ENCODE results near the gene PLXNA4.

Gene PLXNA4

GRCh38 chr7:132518839-132519173, 57.5 kb downstream of the PLXNA4 start:
- TF ChIP-seq POLR2AphosphoS5 (IDR thresholded peaks at IDR 0.05; ENCODE audit: low read depth) (no peak), CTCF (IDR thresholded peaks at IDR 0.05; ENCODE audit: insufficient read depth, low read length) (no peak), SPI1 (IDR thresholded peaks at IDR 0.05; ENCODE audit: borderline replicate concordance, low read depth) (no peak), GABPA (IDR thresholded peaks at IDR 0.05; ENCODE audit: low read depth) (no peak), REST (IDR thresholded peaks at IDR 0.05; ENCODE audit: insufficient replicate concordance, low read depth) (no peak)
- Histone ChIP-seq H3K27me3 (ENCODE audit: insufficient read depth, poor library complexity, severe bottlenecking) (no peaks in the 10 kb centered on the region), H3K27ac (replicated peaks) (no peak overlapping the region), H3K4me3 (replicated peaks; ENCODE audit: insufficient read depth, low read length) (no peak overlapping the region)
- DNase-seq (ENCODE audit: low read depth in 1 of 2, low spot score in 1 of 2) = no peak

- no peaks in the 10 kb centered on the region for H3K27me3 ChIP-seq (ENCODE audit: insufficient read depth, poor library complexity, severe bottlenecking)
- H3K27ac ChIP-seq (replicated peaks) = no peak overlapping the region
- H3K4me3 ChIP-seq (replicated peaks; ENCODE audit: insufficient read depth, low read length) = no peak overlapping the region
- peak in 1 of 2 experiments; percentile 14 for DNase-seq (ENCODE audit: low read depth in 1 of 2, low spot score in 1 of 2)
- TF ChIP-seq SPI1 (IDR thresholded peaks at IDR 0.05; ENCODE audit: borderline replicate concordance, low read depth) (no peak), REST (IDR thresholded peaks at IDR 0.05; ENCODE audit: insufficient replicate concordance, low read depth) (peak; percentile 78), GABPA (IDR thresholded peaks at IDR 0.05; ENCODE audit: low read depth) (no peak), CTCF (IDR thresholded peaks at IDR 0.05; ENCODE audit: insufficient read depth, low read length) (peak; percentile 15), POLR2AphosphoS5 (IDR thresholded peaks at IDR 0.05; ENCODE audit: low read depth) (no peak)
These were observed 58.0 kb downstream of the PLXNA4 start for GRCh38 chr7:132518102-132518838.

GRCh38 chr7:132516042-132516840, 60.0 kb downstream of the PLXNA4 start:
- no peak for TF ChIP-seq REST (IDR thresholded peaks at IDR 0.05; ENCODE audit: insufficient replicate concordance, low read depth)
- no peak for TF ChIP-seq CTCF (IDR thresholded peaks at IDR 0.05; ENCODE audit: insufficient read depth, low read length)
- no peak for TF ChIP-seq POLR2AphosphoS5 (IDR thresholded peaks at IDR 0.05; ENCODE audit: low read depth)
- TF ChIP-seq GABPA (IDR thresholded peaks at IDR 0.05; ENCODE audit: low read depth) = no peak
- no peak for TF ChIP-seq SPI1 (IDR thresholded peaks at IDR 0.05; ENCODE audit: borderline replicate concordance, low read depth)
- H3K4me3 ChIP-seq (replicated peaks; ENCODE audit: insufficient read depth, low read length) = no peak overlapping the region
- H3K27me3 ChIP-seq (ENCODE audit: insufficient read depth, poor library complexity, severe bottlenecking) = no peaks in the 10 kb centered on the region
- DNase-seq (ENCODE audit: low read depth in 1 of 2, low spot score in 1 of 2) = no peak
- H3K27ac ChIP-seq (replicated peaks) = no peak overlapping the region
